Kidney epithelial cell (primary cell): ENCODE results near the gene KCNRG. TPM values are rescaled to one million over a fixed set of nuclear protein-coding genes. Genes with fewer than 3 reads are reported as not detected.

Source experiments
- DNase-seq: peaks from one replicate; pipeline ENCODE4 v3.0.0-alpha.2; 2010; ENCODE audit warnings: low read depth
- H3K27me3 ChIP-seq: 2 replicates; pipeline ENCODE4 v1.6.0; 2011; ENCODE audit warnings: low read length; ENCODE audit not compliant: control insufficient read depth, insufficient read depth
- H3K36me3 ChIP-seq: 2 replicates; pipeline ENCODE4 v1.5.1; 2011; ENCODE audit warnings: low read length; ENCODE audit not compliant: control insufficient read depth, insufficient read depth
- H3K4me3 ChIP-seq: 2 replicates; pipeline ENCODE4 v1.5.1; 2011; ENCODE audit warnings: low read depth, mild to moderate bottlenecking, control low read depth, low read length
- total RNA-seq: library from RNA; depleted of rRNA; stranded (reverse); fragments of >200 nt; gene quantifications from 2 replicates; pipeline ENCODE4 v1.2.3, GENCODE V29; 2015
- TF ChIP-seq, protein P1 (sequence below): IDR thresholded peaks from 2 replicates; pipeline ENCODE4 v1.5.1; 2011; ENCODE audit warnings: mild to moderate bottlenecking, moderate library complexity, low read length, control low read depth, inconsistent platforms; ENCODE audit not compliant: insufficient read depth, poor library complexity, severe bottlenecking

Gene KCNRG
- total RNA-seq, 1 donor from 2014 or later, result not detected

DNA sequence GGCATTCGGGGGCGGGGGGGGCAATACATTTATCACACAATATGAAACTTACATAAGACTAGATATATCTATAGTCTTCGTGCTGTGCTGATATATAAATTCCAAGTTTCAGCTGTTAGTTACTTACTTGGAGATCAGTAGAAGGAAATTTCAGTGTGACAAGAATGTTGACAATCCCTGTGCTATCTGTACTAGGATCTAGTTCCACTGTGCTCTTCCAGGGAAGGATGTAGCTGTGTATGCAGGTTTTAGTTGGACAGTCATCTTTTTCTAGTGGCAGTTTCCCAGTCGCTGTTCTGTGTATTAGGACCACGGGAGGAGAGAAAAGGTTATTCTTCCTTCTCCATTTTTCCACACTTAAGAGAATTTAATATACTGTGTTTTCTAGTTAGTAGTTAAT, 21.6 kb upstream of the KCNRG start:
- H3K27me3 ChIP-seq, result no peaks in the 10 kb centered on the region
- no peaks in the 10 kb centered on the region for H3K36me3 ChIP-seq
- no peak overlapping the region for H3K4me3 ChIP-seq
- DNase-seq, result no peak
- TF ChIP-seq, protein P1, sequence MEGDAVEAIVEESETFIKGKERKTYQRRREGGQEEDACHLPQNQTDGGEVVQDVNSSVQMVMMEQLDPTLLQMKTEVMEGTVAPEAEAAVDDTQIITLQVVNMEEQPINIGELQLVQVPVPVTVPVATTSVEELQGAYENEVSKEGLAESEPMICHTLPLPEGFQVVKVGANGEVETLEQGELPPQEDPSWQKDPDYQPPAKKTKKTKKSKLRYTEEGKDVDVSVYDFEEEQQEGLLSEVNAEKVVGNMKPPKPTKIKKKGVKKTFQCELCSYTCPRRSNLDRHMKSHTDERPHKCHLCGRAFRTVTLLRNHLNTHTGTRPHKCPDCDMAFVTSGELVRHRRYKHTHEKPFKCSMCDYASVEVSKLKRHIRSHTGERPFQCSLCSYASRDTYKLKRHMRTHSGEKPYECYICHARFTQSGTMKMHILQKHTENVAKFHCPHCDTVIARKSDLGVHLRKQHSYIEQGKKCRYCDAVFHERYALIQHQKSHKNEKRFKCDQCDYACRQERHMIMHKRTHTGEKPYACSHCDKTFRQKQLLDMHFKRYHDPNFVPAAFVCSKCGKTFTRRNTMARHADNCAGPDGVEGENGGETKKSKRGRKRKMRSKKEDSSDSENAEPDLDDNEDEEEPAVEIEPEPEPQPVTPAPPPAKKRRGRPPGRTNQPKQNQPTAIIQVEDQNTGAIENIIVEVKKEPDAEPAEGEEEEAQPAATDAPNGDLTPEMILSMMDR, result no peak

DNA sequence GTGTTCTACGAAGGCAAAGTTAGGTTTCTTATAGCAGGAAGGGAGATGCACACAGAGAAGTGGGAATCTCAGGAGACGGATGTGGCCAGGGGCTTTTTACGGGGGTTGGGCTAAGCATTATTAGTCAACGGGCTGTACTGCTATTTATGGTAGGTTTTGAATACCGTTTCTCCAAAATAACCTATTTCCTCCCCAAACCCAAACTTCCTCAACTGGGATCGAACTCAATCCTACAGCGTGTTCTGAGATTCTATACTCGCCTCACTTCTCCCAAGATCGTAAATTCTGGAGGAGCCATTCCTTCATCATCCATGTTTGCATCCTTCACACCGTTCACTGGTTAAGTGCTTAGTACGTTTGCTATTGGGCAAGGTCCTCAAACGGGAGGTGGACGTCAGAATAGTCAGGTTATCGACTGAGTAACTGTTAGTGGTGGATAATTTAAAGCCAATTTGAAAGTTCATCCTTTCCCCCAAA, 19.6 kb upstream of the KCNRG start:
- no peaks in the 10 kb centered on the region for H3K27me3 ChIP-seq
- no peaks in the 10 kb centered on the region for H3K36me3 ChIP-seq
- peak overlapping the region; percentile 70 for H3K4me3 ChIP-seq
- DNase-seq, result no peak
- TF ChIP-seq, protein P1, result no peak

DNA sequence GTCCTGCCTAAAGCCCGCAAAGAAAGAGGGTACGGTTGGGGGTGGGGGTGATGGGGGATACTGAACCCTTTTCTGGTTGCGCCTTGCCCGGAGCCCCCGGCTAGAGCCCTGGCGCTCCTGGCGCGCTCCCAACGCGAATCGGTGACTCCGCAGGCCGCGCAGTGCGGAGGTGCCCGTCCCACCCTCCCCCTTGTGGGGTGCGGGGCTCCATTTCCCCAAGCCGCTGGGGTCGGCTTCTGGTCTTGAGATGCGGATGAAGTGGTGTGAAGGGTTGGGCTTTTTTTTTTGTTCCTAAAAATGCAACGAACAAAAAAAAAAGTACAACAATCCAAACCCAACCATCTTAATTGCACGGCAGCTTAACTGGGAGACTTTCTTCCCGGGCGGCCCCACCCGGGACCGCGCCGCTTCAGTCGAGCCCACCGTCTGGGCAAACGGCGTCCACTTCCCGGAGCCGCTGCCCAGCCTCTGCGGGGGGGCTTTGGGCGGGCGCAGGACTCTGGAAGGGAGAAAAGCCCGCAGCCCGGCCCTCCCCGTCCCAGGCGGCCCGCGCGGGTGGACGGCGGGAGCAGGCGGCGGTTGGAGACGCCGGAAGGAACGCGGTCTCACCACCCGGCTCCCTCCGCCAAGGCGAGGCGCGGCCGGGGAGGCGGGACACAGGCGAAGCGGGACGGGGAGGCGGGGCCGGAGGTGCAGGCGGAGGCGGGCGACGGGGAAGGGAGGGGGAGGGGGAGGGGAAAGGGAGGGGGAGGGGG, 18.9 kb upstream of the KCNRG start:
- TF ChIP-seq, protein P1, result no peak
- no peaks in the 10 kb centered on the region for H3K36me3 ChIP-seq
- peak; percentile 39 for DNase-seq
- no peaks in the 10 kb centered on the region for H3K27me3 ChIP-seq
- peak overlapping the region; percentile 70 for H3K4me3 ChIP-seq

DNA sequence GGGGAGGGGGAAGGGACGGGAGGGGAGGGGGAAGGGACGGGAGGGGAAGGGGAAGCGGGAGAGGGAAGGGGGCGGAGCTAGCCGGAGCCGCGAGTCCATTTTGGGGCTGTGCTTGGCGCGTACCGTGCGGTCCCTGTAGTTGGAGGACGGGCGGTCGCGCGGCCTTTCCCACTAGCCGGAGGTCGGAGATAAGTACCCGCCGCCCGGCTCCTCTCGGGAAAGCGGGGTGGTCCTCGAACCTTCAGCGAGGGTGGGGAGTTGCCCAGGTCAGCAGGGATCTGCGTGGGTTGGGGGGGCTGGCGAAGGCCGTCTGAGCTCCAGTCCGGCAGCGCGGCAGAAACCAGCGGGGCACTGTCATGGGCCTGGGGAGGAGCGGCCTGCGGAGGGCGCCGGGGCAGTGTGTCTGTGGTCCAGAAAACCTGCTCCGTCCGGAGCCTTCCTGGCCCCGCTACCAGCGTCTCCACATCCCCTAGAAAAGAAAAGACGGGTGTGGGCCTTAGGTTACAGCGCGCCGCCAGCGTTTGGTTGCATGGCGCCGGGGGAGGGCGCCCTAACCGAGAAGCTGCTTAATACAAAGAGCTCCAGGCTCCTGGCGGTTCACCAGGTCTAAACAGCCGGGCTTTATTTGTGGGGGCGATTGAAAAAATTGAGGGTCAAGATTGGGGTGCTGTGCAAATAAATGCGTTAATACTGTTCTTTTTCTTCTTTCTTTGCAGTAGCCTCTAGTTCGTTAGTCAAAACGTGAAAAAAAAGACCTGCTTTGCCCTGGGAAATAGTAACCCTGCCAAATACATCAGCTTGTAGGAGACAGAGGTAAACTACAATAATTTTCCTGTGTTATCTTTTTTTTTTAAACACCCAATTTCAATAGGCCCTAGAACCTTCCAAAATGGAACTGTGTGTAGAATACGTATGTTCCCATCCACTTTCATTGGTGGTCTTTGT, 18.0 kb upstream of the KCNRG start, which contains the start of gene TRIM13:
TSS of gene TRIM13 (plus strand) at position 92 of the 945 bp plus-strand sequence. CDS start 14,899 bp downstream, outside the sequence.
- DNase-seq, result peak; percentile 50
- no peaks in the 10 kb centered on the region for H3K27me3 ChIP-seq
- TF ChIP-seq, protein P1, result peak; percentile 87
- peak within 1 kb of the TSS; percentile 70 for H3K4me3 ChIP-seq
- no peaks in the 10 kb centered on the region for H3K36me3 ChIP-seq

DNA sequence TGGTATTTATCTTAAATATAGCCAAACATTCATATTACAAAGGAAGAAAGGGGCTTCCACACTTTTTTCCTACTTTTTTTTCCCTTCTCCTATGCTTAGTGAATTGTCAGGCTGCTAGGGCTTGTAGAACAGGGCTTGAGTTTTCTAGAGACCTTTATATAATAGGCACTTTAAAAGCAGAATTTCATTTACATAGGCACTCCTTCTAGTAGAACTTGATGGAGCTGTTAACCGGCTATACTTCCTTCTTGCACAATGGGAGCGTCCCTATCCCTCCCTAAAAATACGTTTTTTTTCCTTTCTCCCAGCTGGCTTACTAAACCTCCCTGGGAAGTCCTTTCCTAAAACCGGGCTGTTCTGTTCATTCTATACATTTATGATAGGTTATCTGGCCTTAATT, 17.3 kb upstream of the KCNRG start:
- H3K27me3 ChIP-seq, result no peaks in the 10 kb centered on the region
- H3K4me3 ChIP-seq, result peak overlapping the region; percentile 63
- TF ChIP-seq, protein P1, result no peak
- DNase-seq, result no peak
- no peaks in the 10 kb centered on the region for H3K36me3 ChIP-seq
